GM18502 (cell line): Measurements from ENCODE around the gene TEP1.

Source experiments
- ATAC-seq: cut with Tn5 transposase; IDR thresholded peaks from one replicate; pipeline ENCODE4 v1.9.1; 2021; ENCODE audit warnings: mild to moderate bottlenecking; ENCODE audit not compliant: unreplicated experiment, poor library complexity

TEP1 gene

DNA sequence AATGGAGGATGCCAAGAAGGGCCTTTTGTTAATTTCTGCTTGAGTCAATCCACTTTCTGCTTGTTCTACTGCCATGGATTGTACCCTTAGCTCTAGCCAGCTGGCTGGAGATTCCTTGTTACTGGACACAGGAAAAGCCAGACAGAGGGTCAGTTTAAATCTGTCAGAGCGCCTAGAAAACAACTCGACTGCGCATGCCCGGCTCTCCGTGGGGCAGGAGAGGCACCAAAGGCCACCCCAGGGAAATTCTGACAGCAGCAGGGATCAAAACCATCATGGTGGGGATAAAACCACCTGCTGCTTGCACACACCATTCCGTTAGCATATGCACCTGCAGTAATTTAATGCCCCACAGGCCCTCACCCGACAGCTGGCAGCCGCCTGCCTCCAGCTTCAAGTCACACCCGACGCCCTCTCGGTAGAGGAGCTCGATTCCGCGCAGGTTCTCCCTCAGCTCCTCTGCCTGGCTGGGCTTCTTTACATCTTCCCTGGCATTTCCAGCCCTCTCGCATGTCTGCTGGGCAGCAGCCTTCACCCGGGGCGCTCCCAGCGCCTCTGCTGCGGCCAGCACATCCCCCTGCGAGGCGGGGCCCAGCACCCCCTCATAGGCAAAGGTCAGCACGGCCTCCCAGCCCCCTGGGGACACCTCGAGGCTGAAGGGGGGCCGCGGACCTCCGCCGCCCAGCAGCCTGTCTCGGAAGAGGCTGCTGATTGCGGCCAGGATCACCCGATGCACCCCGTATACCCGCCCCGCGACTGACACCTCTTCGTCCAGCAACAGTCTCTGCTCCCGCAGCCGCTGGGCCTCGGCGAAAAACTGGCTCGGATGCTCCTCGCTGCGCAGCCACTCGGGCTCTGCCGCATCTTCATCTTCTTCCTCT, 21.6 kb upstream of the TEP1 start:
- ATAC-seq: no peak

DNA sequence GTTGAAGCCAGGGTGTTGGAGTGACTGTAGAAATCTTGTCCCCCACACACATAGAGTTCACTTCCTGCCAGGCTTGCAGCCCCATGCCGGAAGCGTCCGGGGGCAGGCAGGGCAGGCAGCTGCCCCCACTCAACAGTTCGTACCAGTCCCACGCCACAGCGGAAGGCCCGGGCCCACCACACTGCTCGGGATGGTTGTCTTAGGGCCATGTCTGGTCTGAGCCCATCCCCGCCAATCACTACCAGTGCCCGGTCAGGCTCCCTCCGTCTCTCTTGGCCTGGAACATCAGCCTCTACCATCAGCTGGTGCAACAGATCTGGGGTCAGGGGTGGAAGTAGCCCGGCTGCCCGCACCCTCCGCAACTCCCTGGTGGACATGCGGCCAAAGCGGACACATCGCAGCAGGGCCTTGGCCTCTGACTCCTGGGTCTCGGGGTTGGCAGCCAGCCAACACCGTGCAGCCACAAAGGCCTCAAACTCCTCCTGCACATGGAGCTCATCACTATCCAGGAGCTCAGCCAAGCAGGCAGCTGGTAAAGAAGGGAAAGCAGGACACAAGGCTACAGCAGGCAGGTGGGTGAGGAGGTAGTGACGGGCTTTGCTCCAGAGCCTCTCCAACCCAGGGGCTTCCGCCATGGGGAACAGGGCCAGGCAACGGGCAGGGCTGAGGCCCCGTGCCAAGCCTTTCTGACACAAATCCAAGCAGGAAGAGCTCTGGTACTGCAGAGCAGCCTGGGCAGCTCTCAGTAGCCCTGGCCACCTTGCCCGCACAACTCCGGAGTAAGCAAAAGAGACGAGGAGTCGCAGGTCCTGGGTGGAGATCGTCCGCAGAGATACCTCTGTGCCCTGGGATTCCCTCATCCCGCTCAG, 16.7 kb upstream of the TEP1 start:
- no peak for ATAC-seq

DNA sequence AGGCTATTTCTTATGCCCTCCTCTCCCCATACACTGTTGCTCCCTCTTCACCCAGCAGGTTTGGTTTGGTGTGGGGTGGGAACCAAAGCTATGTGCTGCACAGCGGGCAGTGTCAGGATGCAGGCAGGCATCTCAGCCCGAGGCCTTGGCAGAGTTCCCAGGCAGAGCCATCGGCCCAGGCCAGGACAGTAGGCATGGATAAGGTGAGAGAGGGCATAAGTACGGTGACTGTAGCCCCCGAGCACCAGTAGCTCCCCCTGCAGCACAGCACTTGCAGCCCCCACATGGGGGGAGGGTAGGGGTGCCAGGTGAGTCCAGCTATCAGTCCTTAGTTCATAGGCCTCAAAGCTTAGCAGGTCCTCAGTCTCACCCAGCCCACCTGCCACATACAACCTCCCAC, 15.5 kb upstream of the TEP1 start:
- ATAC-seq: no peak

DNA sequence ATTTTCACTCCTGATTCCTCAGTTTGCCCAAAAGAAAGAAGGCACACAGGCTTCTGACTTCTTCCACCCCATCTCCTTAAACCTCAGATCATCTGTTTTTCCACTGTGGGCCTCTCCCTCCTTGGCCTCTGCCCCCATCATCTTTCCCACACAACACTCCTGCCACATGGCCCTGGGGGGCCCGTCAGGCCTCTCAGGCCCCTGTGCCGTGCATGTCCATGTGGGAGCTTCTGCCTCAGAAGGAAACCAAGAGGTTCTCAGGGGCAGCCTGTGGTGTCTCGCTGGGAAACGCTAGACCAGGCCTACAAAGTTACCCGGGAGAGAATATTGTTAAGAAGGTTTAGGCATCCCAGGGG, 14.7 kb upstream of the TEP1 start:
- peak; percentile 49 for ATAC-seq

DNA sequence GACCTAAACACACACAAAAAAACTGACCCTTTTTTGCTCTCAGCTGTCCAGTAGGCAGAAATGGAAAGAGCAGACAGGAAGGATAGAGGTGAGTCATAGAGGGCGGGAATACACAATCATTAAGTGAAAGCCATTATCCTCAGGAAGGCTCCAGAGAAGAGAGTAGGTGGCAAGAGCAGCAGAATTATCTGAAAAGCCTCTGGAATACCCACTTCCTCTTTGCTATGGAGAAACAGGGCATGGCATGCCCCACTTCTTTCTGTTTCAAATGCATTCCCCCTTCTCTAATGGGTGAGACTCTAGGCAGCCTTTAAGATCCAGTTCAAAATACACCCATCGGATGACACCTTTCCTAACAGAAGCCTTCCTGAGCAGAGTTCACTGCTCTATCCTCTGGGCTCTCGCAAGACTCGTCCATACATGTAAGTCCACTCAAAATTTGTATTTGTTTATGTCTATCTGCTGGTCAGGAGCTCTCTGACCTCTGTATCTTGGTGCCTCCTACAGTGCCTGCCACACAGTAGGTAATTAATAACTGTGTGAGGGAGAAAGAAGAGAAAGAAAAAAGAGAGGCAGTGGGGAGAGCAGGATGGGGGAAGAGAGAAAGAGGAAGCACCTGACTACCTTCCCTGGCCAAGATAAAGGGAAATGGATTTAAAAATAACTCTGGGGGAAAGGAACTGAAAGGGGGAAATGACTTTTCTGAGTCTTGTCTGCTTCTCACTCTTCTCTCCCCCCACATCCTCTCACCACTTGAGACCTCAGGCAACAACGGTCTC, 14.1 kb upstream of the TEP1 start:
- ATAC-seq: peak; percentile 80

DNA sequence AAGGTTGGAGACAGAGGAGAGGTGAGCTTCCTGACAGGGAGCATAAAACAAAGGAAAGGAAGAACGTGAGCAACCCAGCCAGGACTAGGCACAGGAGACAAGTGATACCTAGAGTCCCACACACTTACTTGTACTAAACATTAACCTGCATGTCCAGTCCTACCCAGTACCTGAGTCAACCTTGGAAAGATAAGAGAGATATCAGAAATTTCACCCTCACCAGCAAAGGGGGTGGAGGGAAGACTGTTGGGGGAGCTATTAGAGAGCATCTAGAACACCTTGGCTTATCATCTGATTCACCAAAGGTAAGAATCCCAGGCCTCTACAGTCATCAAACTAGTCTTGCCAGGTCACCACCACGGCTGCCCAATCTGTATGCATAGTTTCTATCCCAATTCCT, 11.6 kb upstream of the TEP1 start:
- ATAC-seq: no peak

DNA sequence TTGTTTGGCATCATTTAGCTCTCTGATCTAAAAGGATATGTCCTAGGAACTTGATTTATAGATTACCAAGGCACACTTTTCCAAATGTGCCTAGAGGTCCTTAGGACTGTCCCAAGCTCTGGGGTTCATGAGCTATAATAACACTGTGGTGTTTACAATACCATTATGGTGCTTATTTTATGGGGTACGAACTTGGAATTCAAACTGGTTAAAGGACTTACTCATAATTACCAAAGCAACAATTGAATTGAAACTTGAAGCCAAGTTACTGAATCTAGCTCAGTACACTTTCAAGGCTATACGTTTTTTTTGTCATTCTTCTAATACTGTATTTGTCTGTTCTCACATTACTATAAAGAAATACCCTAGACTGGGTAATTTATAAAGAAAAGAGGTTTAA, 9.6 kb upstream of the TEP1 start:
- no peak for ATAC-seq

DNA sequence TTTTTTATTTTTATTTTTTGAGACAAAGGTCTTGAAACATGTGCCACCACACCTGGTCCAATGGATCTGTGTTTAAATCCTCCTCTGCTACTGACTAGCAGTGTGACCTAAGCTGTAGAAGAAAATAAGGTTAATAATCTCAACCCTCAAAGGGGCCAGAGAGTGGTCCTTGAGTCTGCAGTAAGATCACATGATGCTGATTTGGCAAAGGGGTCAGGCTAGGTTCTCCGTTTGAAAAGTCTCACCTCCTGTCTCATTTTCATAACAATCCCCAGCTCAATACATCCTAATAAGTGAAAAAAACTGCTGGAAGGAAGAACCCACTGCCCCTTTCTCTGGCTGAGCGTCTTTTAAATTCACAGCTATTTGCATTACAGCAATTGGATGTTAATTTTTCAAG, 8.0 kb upstream of the TEP1 start:
- no peak for ATAC-seq

DNA sequence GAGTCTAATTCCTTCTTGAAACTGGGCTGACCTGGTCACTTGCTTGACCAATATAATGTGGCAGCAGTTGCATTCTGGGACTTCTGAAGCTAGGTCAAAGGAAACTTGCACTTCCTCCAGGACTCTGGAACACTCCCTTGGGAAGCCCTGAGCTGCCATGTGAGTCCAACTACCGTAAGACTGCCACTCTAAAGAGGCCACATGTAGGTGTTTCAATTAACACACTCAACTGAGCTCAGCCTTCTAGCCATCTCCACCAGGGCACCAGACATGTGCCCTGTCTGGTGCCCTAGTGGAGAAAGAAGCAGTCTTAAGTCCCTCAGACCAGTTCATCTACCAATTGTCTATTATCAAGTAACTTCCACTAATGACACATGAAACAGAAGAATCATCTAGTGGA, 6.1 kb upstream of the TEP1 start:
- no peak for ATAC-seq

DNA sequence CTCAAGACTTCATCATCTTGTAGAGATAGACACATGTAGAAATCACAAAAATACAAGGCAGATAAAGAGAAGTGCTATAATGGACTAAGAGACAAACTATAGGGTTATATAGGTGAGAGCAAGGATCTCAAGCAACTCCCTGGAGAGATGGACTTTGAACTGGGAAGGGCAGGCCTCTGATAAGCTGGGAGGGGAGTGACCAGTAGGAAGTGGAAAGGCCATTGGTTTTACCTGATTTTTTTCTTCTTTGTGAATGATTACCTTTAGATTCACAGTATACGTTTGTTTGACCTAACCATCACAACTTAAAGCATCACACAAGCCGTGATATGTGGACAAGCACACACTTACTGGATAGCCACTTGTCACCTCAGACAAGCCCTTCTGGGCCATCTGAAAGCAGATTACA, 5.2 kb upstream of the TEP1 start:
- no peak for ATAC-seq

DNA sequence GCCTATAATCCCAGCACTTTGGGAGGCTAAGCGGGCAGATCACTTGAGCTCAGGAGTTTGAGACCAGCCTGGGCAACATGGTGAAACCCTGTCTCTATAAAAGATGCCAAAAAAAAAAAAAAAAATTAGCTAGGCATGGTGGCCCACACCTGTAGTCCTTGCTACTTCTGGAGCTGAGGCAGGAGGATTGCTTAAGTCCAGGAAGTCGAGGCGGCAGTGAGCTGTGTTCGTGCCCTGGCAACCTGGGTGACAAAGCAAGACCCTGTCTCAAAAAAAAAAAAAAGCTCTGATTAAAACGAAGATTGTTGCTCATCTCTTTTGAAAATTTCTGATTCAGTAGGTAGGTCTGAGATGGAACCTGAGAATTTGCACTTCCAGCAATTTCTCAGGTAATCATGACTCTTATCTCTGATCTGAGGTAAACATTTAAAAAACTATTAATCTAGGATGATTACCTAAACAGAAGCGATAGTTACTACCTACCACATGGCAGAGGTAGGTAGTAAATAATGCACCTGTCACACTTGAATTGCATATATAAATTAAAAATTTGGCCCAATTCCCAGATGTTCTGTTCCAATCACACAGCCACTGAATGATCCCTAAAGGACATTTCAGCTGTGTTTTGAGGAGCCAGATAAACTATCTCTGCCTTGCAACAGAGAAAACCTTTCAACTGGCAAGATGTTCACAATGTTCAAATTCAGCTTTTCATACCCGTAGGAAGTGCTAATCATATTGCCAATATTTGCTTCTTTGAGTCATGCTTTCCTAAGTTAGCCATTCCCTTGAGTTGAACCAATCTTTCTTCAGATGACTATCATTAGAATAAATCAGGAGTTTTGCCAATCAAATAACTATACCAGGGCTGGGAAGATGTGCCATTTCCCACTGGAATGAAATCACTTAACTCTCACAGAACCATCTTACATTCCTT, 4.2 kb upstream of the TEP1 start:
- ATAC-seq: no peak

DNA sequence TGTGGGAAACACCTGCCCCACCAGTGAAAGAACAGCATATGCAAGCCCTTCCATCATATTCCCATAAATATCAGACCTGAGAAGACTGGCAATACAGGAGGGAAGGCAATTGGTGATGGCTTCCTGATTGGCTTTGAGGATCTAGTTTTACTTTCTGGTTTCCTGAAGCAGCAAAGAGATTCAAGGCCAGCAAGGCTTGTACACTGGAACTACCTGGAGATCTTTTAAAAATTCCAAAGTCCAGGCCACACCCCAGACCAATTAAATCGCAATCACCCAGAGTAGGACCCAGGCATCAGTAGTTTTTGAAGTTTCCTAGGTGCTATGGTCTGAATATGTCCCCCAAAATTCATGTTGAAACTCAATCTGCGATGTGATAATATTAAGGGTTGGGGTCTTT, 2.9 kb upstream of the TEP1 start:
- ATAC-seq: no peak

DNA sequence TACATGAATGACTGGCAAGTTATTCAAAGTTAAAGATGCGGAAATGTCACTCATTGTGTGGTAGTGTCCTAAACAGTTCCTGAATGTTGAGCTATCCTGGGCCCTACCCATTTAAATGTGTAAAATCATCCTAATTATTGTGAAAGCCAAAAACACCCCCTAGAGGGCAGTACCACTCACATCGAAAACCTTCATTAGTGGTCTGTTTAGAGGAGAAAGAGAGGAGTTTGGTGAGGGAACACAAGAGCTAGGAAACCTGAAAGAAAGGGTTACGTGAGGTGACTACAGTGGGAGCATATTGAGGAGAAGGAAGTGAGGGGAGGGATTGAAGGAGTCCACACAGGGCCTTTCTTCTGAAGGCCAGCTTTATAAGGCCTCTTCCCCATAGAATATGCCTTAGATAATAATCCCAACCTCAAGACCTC, 2.5 kb upstream of the TEP1 start:
- ATAC-seq: no peak

DNA sequence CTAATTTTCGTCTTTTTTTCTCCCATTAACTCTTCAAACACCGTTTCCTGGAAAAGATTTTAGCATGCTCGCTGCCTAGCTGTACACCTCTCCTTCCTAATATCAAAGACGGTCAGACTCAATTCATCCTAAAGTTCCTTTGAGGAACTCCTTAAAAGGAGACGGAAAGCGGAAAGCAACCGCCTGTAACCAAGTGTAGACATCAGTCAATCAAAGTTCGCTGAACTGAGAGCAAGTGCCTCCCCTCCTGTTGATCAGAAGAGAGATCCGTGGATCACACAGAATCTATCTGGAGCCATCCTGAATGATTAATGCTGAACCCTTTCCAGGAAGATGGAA, 412 bp upstream of the TEP1 start:
- ATAC-seq: peak; percentile 40

DNA sequence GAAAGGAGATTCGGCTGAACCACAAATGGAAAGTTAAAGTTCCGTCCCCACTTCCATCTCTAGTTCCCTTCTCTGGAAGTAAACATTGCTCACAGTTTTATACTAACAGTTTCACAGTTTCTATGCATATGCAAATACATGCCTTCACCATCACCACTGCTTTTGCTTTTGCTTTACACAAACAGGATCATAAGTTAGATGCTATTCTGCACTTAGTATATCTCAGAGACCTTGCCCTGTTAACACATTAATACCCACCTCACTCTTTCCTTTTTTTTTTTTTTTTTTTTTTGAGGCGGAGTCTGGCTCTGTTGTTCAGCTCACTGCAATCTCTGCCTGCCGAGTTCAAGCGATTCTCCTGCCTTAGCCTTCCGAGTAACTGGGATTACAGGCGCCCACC, 890 bp downstream of the TEP1 start:
- peak; percentile 62 for ATAC-seq

DNA sequence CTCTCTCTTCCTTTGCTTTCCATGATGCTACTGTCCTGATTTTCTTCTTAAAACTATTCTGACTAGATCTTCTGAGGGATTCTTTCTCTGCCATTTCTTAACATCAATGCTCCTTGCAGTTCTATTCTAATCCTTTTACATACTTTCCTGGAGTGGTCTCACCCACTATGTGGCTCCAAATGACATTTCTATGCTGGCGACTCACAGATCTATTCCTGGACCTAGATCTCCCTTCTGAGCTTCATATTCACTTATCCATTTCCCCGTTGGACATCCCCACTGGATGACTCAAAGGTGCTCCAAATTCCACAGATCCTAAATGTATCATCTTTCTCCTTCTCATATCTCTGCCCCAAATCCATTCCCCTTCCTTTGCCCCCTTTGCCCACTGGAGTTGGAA, 4.1 kb downstream of the TEP1 start:
- no peak for ATAC-seq

DNA sequence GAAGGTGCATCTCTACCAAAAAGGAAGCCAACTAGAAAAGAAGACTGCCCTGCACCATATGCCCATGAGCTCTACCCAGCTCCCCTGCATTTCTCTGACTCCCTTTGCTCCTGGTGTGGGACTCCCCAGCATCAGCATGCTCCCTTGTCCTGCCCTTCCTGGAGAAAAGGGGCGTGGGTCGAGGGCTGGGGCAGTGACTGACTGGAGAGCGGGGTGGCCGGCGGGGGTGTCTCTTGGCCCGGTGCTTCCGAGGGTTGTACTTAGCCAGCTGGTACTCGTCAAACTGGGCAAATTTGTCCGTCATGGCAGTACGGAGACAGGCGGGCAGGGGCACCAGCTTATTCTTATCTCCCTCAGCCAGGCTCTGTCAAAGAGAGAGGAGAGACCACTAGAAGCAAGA, 9.8 kb downstream of the TEP1 start:
- ATAC-seq: no peak

DNA sequence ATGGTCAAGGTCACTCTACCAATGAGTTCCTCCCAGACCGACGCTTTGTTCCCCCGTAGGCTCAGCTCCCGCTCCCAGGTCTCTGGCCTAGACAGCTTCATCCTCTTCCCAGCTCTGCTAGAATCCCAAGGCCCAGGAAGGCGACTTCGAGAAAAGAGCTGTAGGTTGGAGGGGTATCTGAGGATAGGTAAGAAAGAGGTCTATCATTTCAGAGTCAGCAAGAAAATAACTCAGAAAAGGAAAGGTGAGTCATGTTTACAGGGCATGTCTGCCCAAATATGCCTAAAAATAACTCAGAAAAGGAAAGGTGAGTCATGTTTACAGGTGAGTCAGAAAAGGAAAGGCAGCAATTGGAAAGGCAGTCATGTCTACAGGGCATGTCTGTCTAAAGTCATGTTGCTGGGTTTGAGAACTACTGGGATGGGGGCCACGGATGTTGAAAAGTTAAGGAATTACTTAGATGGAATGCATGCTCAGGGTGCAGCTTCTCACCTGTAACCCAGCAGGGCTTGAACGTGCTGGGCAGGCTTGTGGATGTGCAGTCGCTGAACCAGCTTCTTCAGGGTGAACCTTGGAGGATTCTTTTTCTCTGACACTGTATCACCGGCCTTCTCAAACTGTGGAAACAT, 12.2 kb downstream of the TEP1 start:
- ATAC-seq: no peak

DNA sequence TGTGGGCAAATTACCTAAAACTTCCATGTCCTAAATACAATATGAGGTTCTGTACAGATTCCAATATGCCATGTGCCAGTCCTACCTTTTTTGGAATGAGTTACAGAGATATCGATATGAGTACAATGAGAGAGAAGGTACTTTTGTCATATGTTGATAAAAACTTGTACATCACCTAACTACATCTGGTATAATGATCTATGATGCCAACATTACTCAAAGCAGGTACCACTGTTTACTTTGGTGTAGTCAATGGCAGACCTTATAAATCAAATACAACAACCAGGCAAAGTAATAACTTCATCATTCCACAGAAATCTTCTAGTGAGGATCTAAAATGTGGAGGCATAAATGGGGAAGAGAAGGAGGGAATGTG, 12.7 kb downstream of the TEP1 start:
- no peak for ATAC-seq

DNA sequence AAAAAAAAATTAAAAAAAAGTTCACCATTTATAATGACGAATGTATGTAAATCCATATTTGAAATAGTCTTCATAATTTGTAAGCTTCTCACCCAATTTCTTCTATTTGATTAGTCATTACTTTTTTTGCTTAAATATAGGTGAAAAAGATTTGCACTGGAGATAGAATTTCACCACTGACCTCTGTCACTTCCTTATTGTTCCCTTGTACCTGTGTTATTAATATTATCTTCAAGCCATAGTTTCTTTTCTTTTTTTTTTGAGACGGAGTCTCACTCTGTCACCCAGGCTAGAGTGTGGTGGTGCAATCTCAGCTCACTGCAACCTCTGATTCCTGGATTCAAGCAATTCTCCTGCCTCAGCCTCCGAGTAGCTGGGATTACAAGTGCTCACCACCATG, 15.8 kb downstream of the TEP1 start:
- no peak for ATAC-seq
